IPS-18c (cell line): ENCODE data around the gene PRM1.

Source experiments
- H3K4me3 ChIP-seq: 2 replicates; pipeline ENCODE4 v1.7.0; 2013; ENCODE audit warnings: low read depth, mild to moderate bottlenecking, low read length, moderate library complexity; ENCODE audit not compliant: insufficient read depth
- H3K9me3 ChIP-seq: one replicate; pipeline ENCODE4 v1.6.1; 2013; ENCODE audit warnings: mild to moderate bottlenecking, low read length, moderate library complexity; ENCODE audit not compliant: control insufficient read depth, insufficient read depth

The PRM1 gene

DNA sequence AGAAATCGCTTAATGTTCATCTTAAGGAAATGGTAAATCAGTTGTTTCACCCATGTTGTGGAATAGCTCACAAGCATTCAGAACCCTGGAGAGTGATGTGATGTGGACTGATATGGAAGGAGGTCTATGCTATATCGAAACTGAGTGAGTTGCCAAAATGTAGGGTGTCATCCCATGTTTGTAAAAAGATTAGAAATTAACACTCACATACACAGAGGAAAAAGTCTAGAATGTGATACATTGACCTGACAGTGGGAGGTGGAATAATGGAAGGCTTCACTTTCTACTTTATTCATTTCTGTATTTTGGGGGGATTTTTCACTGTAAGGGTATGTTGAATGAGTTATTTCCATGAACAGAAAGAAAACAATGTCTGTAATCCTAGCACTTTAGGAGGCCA lies 4.7 kb upstream of the PRM1 start:
- Histone ChIP-seq H3K4me3 (no peak overlapping the region), H3K9me3 (no peaks in the 10 kb centered on the region)

DNA sequence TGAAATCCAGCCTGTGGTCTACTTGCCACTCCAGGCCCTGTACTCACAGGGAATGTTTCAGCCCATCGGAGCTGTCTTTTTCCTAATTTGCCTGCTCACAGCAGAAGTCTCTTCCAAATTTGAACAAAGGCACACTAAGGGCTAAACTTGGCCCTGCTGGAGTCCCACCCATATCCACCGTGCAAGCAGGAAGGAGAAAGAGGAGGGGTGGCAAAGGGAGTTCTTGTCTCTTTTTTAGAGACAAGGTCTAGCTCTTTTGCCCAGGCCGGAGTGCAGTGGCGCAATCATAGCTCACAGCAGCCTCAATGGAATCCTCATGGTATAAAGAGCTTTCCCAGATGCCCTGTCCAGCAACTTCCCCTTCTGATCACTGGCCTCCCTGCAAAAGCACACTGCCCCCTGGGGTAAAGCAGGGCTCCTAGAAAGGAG lies 2.7 kb upstream of the PRM1 start:
- Histone ChIP-seq H3K9me3 (no peaks in the 10 kb centered on the region), H3K4me3 (no peak overlapping the region)

DNA sequence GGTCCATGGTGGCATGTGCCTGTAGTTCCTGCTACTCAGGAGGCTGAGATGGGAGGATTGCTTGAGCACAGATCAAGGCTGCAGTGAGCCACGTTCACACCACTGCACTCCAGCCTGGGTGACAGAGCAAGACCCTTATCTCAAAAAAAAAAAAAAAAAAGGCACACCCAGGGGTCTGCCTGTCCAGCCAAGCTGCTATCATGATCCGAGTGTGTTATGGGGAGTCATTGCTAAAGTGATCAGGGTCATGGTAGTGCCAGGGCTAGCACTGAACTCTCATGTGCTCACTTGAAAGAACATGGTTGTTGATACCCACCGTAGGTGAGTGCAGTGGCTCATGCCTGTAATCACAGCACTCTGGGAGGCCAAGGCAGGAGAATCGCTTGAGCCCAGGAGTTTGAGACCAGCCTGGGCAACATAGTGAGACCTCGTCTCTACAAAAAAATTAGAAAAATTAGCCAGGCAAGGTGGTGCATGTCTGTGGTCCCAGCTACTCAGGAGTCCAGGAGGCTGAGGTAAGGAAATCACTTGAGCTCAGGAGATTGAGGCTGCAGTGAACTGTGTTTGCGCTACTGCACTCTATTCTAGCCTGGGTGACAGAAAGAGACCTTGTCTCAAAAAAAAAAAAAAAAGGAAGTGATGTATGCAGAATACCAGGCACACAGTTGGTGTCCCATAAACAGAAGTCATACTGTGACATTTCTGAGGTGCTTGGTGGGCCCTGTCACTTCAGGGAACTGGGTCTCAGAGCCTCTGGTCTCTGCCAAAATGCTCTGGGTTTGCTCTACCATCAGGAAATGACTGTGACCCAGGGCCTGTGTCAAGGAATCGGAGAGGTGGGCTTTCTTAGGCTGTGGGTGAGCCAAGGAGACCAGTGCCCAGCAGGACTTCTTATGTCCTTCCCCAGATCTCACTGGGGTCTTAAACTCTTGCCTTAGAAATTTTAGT lies 2.2 kb downstream of the PRM1 start:
- no peak overlapping the region for H3K4me3 ChIP-seq
- peaks cover 2% of the 10 kb centered on the region for H3K9me3 ChIP-seq

DNA sequence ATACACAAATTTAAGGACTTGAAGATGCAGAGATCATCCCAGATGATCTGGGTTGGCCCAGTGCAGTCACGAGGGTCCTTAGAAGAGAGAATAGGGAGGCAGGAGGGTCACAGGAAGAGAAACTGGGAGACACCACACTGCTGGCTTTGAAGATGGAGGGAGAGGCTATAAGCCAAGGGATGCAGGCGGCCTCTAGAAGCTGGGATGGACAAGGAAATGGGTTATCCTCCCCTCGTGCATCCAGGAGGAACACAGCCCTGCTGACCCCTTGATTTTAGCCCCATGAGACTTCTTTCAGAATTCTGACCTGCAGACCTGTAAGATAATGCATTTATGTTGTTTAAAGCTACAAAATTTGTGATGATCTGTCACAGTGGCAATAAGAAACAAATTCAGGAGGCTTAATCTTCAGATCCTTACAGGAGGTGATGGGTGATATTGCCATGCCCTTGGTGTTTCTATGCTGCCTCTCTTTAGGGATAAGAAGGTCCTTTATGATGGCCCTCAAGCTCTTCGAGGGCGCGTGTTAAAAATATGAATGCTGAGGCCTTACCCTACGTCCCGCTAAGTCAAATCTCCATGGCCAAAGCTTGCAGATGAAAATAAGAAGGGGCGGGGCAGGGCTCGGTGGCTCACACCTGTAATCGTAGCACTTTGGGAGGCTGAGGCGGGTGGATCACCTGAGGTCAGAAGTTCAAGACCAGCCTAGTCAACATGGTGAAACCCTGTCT lies 3.4 kb downstream of the PRM1 start:
- Histone ChIP-seq H3K9me3 (peaks cover 2% of the 10 kb centered on the region), H3K4me3 (no peak overlapping the region)

DNA sequence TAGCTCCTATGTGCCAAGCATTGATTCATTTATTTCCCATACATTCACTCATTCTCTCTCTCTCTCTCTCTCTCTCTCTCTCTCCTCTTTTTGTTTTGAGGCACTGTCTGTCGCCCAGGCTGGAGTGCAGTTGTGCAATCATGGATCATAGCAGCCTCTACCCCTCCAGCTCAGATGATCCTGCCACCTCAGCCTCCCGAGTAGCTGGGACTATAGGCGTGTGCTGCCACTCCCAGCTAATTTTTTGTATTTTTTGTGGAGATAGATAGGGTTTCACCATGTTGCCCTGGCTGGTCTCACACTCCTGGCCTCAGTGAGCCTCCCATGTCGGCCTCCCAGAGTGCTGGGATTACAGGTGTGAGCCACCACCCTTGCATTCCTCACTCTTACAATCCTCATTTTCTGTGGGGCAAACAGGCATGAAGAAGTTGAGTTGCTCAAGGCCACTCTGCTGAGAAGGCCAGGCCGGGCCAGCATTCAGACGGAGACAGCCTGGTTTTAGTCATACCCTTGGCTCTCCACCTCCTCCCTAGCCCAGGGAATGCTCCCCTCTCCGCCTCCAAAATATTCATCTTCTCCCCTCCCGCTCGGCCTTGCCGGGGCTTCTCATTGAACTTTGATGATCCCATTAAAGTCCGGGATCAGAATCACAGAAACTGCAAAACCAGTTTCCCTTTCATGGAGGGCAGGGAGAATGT lies 4.1 kb downstream of the PRM1 start:
- Histone ChIP-seq H3K9me3 (peaks cover 2% of the 10 kb centered on the region), H3K4me3 (no peak overlapping the region)

DNA sequence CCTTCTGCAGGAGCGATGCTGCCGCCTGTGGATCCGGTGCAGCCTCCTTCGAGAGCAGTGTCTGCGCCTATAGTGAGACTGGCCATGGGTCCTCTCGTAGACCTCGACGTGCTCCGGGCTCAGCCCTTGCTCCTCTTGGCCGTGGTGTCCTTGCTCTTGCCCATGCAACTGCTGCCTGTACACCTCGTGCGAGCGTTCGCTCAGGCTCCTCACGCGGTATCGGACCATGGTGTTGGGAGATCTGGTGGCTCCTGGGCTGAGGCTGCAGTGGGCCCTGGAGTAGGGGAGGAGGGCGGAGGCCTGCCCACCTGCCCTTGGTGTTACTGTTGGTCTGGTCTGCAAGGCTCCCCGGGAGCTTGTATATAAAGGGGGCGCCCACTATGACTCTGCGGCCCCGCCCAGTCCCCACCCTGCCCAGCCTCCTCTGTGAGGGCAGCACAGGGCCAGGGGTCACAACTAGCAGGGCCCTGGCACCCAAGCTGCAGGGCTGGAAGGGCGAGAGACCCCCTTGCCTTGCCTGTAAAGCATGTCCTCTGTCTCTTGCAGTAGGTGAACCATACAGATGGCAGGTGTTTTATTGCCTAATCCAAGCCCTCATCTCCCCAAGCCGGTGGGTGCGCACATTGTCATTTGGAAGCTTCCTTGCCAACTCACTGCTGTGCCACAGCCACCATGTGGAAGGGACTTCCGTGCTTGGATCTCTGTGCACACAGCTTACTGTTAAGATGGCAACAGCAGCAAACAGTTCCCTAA lies 4.8 kb downstream of the PRM1 start, which contains the start of gene PRM2:
Gene PRM2, minus strand, starts transcription at position 338 of the 753 bp plus-strand sequence. Its CDS starts 110 bp downstream, at position 228.
- H3K4me3 ChIP-seq: no peak within 1 kb of the TSS
- H3K9me3 ChIP-seq: peaks cover 2% of the 10 kb centered on the region

DNA sequence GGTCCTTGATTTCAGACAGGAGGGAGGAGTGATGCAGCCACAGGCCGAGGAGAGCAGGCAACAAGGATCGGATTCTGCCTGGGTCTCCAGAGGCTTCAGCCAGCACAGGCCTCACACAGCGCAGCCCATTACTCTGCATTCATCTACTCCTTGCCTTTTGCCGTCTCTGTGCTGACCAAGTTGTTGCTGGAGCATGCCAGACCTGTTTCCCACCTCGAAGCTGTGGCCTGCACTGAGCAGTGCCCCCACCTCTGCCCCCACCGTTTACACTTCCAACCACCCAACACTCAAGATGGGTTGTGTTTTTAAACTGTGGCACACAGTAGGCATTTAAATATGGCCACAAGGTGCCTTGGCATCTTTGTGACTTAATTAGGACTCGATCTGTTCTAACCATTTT lies 6.2 kb downstream of the PRM1 start:
- no peak overlapping the region for H3K4me3 ChIP-seq

DNA sequence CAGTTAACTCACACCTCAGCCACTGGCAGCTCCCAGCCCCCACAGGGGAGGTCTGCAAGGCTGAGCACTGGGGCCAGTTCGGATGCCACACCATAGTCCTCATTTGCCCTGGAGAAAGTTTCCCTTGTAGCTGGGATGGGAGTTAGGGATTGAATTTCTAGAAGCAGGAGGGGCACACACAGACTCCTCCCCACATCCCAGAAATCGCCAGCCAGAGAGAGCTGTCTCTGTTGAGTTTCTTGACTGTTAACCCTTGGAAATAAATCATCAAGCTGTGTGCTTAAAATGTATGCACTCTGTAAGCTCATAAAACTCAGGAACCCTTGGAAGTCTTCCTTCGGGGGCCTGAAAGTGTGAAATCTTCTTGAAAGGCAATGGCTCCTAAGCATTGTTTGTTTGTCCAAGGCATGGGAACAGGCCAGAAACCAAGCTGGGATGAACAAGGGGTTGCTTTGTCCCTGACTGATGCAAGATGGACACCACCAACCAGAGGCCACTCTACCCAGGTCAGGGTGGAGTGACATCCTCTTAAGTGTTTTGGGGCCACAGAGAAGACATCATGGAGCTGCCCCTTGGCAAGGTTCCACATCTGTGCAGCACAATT lies 7.3 kb downstream of the PRM1 start:
- Histone ChIP-seq H3K4me3 (no peak overlapping the region), H3K9me3 (peaks cover 2% of the 10 kb centered on the region)

More for the DNA sequence above, 6.2 kb downstream of the PRM1 start:
- peaks cover 2% of the 10 kb centered on the region for H3K9me3 ChIP-seq

DNA sequence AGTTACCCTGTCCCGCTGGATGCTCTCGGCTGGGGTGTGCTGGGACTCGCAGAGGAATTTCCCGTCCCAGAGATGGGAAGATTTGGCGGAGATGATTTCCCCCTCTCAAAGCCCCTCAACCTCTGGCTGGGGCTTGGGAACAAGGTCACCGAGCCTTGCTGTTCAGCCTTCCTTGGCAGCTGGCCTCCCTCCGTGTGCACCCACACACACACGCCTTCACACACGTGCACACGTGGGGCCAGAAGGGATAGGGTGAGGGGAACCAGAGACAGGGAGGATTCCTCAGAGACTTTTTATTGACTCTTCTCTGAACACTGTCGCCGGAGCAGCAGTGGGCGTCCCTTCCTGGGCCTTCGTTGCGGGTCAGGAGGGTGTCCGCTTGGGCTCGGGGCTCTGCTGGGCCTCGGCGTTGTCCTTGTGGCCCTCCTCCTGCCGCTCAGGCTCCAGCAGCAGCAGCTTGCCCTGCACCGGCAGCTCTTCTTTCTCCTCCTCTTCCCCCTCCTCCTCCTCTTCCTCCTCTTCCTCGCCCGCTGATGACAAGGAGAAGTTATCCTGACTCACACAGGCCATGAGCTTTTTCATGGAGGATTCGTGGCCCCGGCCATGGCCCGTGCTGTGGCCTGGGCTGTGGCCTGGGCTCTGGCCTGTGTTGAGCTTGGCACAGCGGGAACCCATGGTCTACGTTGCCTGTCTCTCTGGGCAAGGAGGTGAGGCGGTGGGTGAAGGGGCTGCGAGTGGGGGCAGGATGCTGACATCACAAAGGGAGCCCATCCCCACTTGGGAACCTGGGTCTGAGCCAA lies 8.0 kb downstream of the PRM1 start, which contains the start of gene PRM3:
Gene PRM3, minus strand, starts transcription at position 709 of the 800 bp plus-strand sequence. Its CDS starts 34 bp downstream, at position 675.
- no peak within 1 kb of the TSS for H3K4me3 ChIP-seq
- peaks cover 2% of the 10 kb centered on the region for H3K9me3 ChIP-seq

DNA sequence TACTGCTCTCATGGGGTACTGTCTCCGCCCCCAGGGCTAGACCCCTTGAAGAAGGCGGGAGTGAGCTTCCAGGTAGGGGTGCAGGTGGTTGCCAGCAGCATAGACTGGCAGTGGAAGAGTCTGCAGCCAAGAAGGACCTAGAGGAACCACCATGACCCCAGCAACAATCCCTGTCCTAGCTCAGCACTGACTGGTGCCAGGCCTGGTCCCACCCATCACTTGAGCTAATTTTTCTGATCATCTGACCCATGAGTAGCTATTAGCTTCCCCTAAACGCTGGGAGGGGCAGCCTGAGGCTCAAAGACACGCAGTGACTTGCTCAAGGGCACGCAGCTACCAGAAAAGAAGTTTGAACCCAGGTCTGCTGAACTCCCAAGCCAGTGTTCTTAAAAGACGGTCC lies 8.6 kb downstream of the PRM1 start:
- Histone ChIP-seq H3K9me3 (peaks cover 2% of the 10 kb centered on the region), H3K4me3 (no peak overlapping the region)

DNA sequence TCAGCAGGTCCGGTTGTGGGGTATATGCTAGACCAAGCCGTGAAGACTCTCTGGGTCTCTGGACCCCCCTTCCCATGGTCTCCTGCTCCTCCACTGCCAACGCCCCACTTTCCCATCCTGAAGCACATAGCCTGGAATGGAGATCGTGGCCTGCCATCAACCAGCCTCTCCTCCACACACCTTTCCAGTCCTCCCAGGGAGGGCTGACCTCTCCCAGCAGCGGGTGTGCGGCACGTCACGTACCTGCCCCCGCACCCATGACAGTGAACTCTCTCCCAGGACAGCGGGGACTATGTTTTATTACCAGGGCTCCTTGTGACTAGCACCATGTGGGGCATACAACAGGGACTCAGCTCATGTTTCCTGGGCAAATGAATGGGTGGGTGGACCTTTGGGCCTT lies 9.5 kb downstream of the PRM1 start:
- Histone ChIP-seq H3K9me3 (peaks cover 2% of the 10 kb centered on the region), H3K4me3 (no peak overlapping the region)

DNA sequence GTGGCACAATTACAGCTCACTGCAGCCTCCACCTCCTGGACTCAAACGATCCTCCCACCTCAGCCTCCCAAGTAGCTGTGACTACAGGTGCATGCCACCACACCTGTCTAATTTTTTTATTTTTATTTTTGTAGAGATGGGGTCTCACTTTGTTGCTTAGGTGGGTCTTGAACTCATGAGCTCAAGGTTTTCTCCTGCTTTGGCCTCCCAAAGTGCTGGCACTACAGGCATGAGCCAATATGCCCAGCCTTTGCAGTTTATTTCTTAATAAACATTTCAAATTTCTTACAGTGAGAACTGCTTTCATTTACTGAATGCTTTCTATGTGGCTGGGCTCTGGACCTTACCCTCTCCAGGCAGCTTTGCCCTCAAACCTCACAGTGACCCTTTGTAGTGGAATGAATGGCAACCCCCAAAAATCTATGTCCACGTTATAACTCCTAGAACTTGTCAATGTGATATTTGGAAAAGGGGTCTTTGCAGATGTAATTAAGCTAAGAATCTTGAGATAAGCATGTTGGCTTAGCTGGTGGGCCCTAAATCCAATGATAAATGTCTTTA lies 10.4 kb downstream of the PRM1 start:
- peaks cover 2% of the 10 kb centered on the region for H3K9me3 ChIP-seq
- no peak overlapping the region for H3K4me3 ChIP-seq

DNA sequence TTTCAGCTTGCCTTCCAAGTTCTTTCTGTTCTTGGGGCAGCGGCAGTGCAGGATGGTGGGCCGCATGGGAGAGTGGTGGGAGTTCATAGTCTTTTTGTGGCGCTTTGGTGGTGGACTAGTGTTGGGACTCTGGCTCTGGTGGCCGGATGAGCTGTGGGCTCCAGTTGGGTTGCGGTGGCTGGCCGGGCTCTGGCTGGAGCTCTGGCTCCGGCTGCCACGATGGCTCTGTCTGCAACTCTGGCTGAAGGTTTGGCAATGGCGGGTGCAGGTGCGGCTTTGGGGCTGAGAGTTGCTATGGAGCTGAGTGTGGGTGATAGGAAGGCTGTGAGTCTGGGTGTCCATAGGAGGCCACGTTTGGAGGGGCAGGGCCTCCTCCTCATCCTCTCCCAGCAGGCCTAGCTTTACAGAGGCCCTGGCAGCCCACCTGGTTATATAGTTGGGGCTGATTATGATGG lies 12.2 kb downstream of the PRM1 start, which contains the start of gene TNP2:
Gene TNP2, minus strand, starts transcription at position 405 of the 455 bp plus-strand sequence. Its CDS starts 63 bp downstream, at position 342.
- H3K9me3 ChIP-seq: no peaks in the 10 kb centered on the region

DNA sequence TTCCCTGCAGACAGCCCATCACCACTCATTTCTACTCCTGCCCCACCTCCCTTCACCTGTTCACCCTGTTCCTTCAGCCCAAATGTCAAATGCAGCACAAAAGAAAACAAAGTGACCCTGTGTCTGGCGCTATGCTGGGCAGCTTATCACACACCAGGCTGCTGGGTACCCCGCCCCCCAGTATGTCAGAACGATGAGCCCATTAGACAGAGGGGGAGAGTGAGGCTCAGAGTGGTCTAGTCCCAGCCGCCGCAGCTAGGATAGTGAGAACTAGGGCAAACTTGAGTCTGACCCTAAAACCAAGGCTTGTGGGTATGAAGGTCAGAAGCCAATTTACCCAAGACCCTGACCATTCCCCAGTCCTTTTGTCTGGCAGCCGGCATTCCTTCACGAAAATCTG lies 16.0 kb downstream of the PRM1 start:
- no peak overlapping the region for H3K4me3 ChIP-seq

More for the DNA sequence above, 12.2 kb downstream of the PRM1 start, which contains the start of gene TNP2:
- H3K4me3 ChIP-seq: no peak within 1 kb of the TSS

DNA sequence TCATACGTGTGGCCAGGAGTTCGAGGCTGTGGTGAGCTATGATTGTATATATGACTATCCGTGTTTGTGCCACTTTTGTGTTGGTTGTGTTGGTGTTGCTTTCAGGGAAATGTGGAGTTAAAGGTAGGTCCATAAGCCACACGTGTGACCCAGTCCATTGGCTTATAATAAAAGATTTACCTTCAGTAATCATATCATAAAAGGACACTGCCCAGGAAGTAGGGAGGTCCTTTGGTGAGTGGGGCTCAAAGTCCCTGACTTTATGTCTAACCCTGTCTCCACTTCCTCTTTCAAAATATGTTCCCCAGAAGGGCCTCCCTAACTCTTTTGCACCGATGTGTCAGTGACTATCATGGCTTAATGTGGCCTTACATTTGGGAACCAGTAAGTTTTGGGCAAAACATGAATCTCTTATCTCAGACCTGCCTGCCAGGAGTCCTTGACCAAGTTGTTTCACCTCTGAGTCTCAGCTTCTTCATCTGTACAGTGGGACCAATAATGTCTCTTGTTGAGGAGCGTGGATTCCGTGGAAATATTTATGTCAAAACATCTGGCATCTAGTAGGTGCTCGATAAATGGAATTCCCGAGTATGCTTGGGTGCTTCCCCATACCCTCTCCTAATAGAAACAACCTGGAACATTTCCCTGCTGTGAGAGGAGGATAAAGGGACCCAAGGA lies 16.8 kb downstream of the PRM1 start:
- Histone ChIP-seq H3K9me3 (no peaks in the 10 kb centered on the region), H3K4me3 (no peak overlapping the region)

More for the DNA sequence above, 16.0 kb downstream of the PRM1 start:
- no peaks in the 10 kb centered on the region for H3K9me3 ChIP-seq
